ENCODE measurements around the gene ATXN7. TPM values are rescaled to one million over a fixed set of nuclear protein-coding genes. Genes with fewer than 3 reads are reported as not detected.

Gene ATXN7
- total RNA-seq, 4 donors from 2014 or later = 20.9 to 28.2 (median 22.6) TPM

- no peak for TF ChIP-seq POLR2A (IDR thresholded peaks at IDR 0.05; ENCODE audit: low read depth)
- TF ChIP-seq POLR2AphosphoS5 (IDR thresholded peaks at IDR 0.05) = no peak
- TF ChIP-seq, protein P1, sequence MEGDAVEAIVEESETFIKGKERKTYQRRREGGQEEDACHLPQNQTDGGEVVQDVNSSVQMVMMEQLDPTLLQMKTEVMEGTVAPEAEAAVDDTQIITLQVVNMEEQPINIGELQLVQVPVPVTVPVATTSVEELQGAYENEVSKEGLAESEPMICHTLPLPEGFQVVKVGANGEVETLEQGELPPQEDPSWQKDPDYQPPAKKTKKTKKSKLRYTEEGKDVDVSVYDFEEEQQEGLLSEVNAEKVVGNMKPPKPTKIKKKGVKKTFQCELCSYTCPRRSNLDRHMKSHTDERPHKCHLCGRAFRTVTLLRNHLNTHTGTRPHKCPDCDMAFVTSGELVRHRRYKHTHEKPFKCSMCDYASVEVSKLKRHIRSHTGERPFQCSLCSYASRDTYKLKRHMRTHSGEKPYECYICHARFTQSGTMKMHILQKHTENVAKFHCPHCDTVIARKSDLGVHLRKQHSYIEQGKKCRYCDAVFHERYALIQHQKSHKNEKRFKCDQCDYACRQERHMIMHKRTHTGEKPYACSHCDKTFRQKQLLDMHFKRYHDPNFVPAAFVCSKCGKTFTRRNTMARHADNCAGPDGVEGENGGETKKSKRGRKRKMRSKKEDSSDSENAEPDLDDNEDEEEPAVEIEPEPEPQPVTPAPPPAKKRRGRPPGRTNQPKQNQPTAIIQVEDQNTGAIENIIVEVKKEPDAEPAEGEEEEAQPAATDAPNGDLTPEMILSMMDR (IDR thresholded peaks at IDR 0.05) = no peak
- TF ChIP-seq EP300 (IDR thresholded peaks at IDR 0.05) = no peak
- no peaks in the 10 kb centered on the region for H3K27me3 ChIP-seq
- peaks cover 0 to 23% (median 13%) of the 10 kb centered on the region in 4 donors for H3K36me3 ChIP-seq
- H3K27ac ChIP-seq (replicated peaks in 1 of 4) = no peak overlapping the region
- H3K4me3 ChIP-seq = no peak overlapping the region
- WGBS = 73% methylated on average over 2 of the region's 2 CpGs
- intact Hi-C loops (cut with DNase I) = no loop called here
- no peaks in the 10 kb centered on the region for H3K9me3 ChIP-seq
- no peak for DNase-seq (ENCODE audit: extremely low spot score)
- H3K4me1 ChIP-seq = peaks cover 2 to 10% (median 5%) of the 10 kb centered on the region in 4 donors
Measured at GRCh38 chr3:63900459-63900858, 36.8 kb downstream of the ATXN7 start.

- WGBS = 87% methylated on average over 4 of the region's 4 CpGs
- Histone ChIP-seq H3K4me3 (no peak overlapping the region), H3K4me1 (peaks cover 2 to 11% (median 8%) of the 10 kb centered on the region in 4 donors), H3K27me3 (no peaks in the 10 kb centered on the region), H3K9me3 (no peaks in the 10 kb centered on the region), H3K36me3 (peaks cover 0 to 3% (median 0%) of the 10 kb centered on the region in 4 donors), H3K27ac (replicated peaks in 1 of 4) (no peak overlapping the region)
- no peak for DNase-seq (ENCODE audit: extremely low spot score)
- no peak for TF ChIP-seq POLR2AphosphoS5 (IDR thresholded peaks at IDR 0.05)
- no peak for TF ChIP-seq EP300 (IDR thresholded peaks at IDR 0.05)
- TF ChIP-seq POLR2A (IDR thresholded peaks at IDR 0.05; ENCODE audit: low read depth) = no peak
- TF ChIP-seq, protein P1 (IDR thresholded peaks at IDR 0.05) = no peak
- intact Hi-C loops (cut with DNase I) = no loop called here
Measured at GRCh38 chr3:63905731-63906620, 42.3 kb downstream of the ATXN7 start.

DNA sequence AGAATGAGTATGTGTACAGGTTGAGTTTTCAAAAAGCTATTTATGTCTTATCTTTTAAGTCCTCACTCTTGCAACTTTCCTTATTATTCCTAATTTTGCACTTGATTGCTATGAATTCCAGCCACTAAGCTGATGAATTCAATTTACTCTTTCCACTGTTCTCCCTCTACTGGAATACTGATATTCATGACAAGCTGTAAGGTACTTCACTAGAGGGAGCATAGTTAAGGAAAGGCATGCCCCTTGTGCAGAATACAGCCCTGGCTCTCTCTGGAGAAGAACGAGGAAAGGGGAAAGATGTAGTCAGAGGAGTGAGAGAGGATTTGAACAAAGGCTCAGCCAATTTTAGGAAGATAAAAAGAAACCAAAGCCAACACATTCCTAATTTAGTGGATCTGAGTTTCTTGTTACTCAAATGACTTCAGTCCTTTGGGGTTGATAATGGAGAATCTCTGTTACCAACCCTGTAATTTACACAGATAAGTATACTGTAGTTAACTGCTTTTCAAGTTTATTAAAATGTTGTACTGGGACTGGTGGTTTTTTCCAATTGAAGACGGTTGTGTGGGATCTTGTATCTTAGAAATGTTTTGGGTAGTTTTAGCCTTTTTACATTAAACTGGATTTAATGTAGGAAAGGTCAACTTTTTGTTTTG, 44.5 kb downstream of the ATXN7 start:
- no peak overlapping the region for H3K27ac ChIP-seq (replicated peaks in 1 of 4)
- WGBS = 48% methylated on average over 2 of the region's 2 CpGs
- peaks cover 8 to 20% (median 17%) of the 10 kb centered on the region in 4 donors for H3K4me1 ChIP-seq
- DNase-seq (ENCODE audit: extremely low spot score) = no peak
- H3K4me3 ChIP-seq = no peak overlapping the region
- H3K36me3 ChIP-seq = peaks cover 0 to 3% (median 0%) of the 10 kb centered on the region in 4 donors
- no peaks in the 10 kb centered on the region for H3K9me3 ChIP-seq
- H3K27me3 ChIP-seq = no peaks in the 10 kb centered on the region
- TF ChIP-seq, protein P1 (IDR thresholded peaks at IDR 0.05) = peak in 2 of 3 experiments; percentile 9 to 18
- TF ChIP-seq POLR2A (IDR thresholded peaks at IDR 0.05; ENCODE audit: low read depth) = no peak
- no peak for TF ChIP-seq POLR2AphosphoS5 (IDR thresholded peaks at IDR 0.05)
- no peak for TF ChIP-seq EP300 (IDR thresholded peaks at IDR 0.05)
- intact Hi-C loops (cut with DNase I) = no loop called here

GRCh38 chr3:63908776-63909175, 45.1 kb downstream of the ATXN7 start:
- no peak for DNase-seq (ENCODE audit: extremely low spot score)
- H3K4me1 ChIP-seq = peaks cover 13 to 26% (median 21%) of the 10 kb centered on the region in 4 donors
- no peaks in the 10 kb centered on the region for H3K9me3 ChIP-seq
- no peaks in the 10 kb centered on the region for H3K27me3 ChIP-seq
- TF ChIP-seq, protein P1 (IDR thresholded peaks at IDR 0.05) = no peak
- TF ChIP-seq POLR2AphosphoS5 (IDR thresholded peaks at IDR 0.05) (no peak), EP300 (IDR thresholded peaks at IDR 0.05) (no peak), POLR2A (IDR thresholded peaks at IDR 0.05; ENCODE audit: low read depth) (no peak)
- H3K27ac ChIP-seq (replicated peaks in 1 of 4) = no peak overlapping the region
- 100% methylated on average over 1 of the region's 1 CpG for WGBS
- intact Hi-C loops (cut with DNase I) = no loop called here
- no peak overlapping the region for H3K4me3 ChIP-seq
- peaks cover 0 to 3% (median 0%) of the 10 kb centered on the region in 4 donors for H3K36me3 ChIP-seq

Measured in esophagus muscularis mucosa (tissue), 4 donors.